Mammary epithelial cell (primary cell): ENCODE data around the gene LDLRAD4.

ENCODE experiments used
- EZH2 ChIP-seq: IDR thresholded peaks from 2 replicates; pipeline ENCODE4 v1.6.1; 2012; ENCODE audit warnings: low read length, inconsistent platforms, borderline replicate concordance
- TF ChIP-seq, protein P1 (sequence below), 2 donors: IDR thresholded peaks in 1 of 2; conservative IDR thresholded peaks in 1 of 2; 2 replicates each; pipeline ENCODE4 v1.5.1; 2011 to 2012; ENCODE audit warnings: inconsistent platforms in 2 of 2, low read length in 2 of 2, mild to moderate bottlenecking in 2 of 2, control low read depth in 1 of 2, low read depth in 1 of 2; ENCODE audit not compliant: insufficient read depth in 1 of 2; ENCODE audit errors: extremely low read depth in 1 of 2

- TF ChIP-seq, protein P1, sequence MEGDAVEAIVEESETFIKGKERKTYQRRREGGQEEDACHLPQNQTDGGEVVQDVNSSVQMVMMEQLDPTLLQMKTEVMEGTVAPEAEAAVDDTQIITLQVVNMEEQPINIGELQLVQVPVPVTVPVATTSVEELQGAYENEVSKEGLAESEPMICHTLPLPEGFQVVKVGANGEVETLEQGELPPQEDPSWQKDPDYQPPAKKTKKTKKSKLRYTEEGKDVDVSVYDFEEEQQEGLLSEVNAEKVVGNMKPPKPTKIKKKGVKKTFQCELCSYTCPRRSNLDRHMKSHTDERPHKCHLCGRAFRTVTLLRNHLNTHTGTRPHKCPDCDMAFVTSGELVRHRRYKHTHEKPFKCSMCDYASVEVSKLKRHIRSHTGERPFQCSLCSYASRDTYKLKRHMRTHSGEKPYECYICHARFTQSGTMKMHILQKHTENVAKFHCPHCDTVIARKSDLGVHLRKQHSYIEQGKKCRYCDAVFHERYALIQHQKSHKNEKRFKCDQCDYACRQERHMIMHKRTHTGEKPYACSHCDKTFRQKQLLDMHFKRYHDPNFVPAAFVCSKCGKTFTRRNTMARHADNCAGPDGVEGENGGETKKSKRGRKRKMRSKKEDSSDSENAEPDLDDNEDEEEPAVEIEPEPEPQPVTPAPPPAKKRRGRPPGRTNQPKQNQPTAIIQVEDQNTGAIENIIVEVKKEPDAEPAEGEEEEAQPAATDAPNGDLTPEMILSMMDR (conservative IDR thresholded peaks at IDR 0.05 in 1 of 2, IDR thresholded peaks at IDR 0.05 in 1 of 2; ENCODE audit: extremely low read depth in 1 of 2, insufficient read depth in 1 of 2, low read depth in 1 of 2, low read length in 2 of 2), result no peak
- TF ChIP-seq EZH2, result no peak
Measured at GRCh38 chr18:13436576-13436975, 218.0 kb downstream of the LDLRAD4 start.
